Endothelial cell of umbilical vein (primary cell): Measurements from ENCODE around the gene KCNG2. TPM values are rescaled to one million over a fixed set of nuclear protein-coding genes. Genes with fewer than 3 reads are reported as not detected.

Experiments used
- BruUV-seq: library from RNA; stranded (reverse); fragments of 400-500 nt; replicated peaks from 2 replicates; lab custom pipeline; 2021; lab: Mats Ljungman, UMichigan
- CTCF ChIA-PET: fragments of 300-600, 350-600 bp; sonication (Branson Sonifier 250); formaldehyde crosslinking; loops from one replicate; lab custom pipeline; 2021; ENCODE audit warnings: antibody characterized with exemption, inconsistent platforms; lab: Charles Lee
- POLR2A ChIA-PET: fragments of 300-600, 350-600 bp; sonication (Branson Sonifier 250); formaldehyde crosslinking; loops from one replicate; lab custom pipeline; 2021; ENCODE audit warnings: antibody characterized with exemption, inconsistent platforms; lab: Charles Lee
- DNase-seq: peaks from one replicate; pipeline ENCODE4 v3.0.0-alpha.2; 2011; ENCODE audit warnings: low read depth, low spot score
- FAIRE-seq: peaks from 2 replicates; lab custom pipeline; 2011; peaks lifted over from hg19 to GRCh38; lab: Jason Lieb, UNC
- H2AFZ ChIP-seq: 2 replicates; pipeline ENCODE4 v1.6.0; 2012; ENCODE audit warnings: low read depth, low read length, control low read depth, inconsistent platforms
- H3K27ac ChIP-seq: 2 replicates; pipeline ENCODE4 v1.5.1; 2011; ENCODE audit warnings: low read depth, mild to moderate bottlenecking, control low read depth, low read length, moderate library complexity; ENCODE audit not compliant: insufficient read depth
- H3K27me3 ChIP-seq, 2 experiments: 2 replicates each; pipeline versions ENCODE4 v1.6.0 to v1.6.1; 2011; ENCODE audit warnings: low read length in 2 of 2, mixed read lengths in 1 of 2; ENCODE audit not compliant: control insufficient read depth in 2 of 2, insufficient read depth in 2 of 2
- H3K36me3 ChIP-seq, 2 experiments: 2 replicates in 1 of 2; 3 replicates in 1 of 2; pipeline ENCODE4 v1.5.1; 2011; ENCODE audit warnings: low read length in 2 of 2, mild to moderate bottlenecking in 1 of 2, moderate library complexity in 1 of 2; ENCODE audit not compliant: control insufficient read depth in 2 of 2, insufficient read depth in 2 of 2; ENCODE audit errors: extremely low read depth in 1 of 2
- H3K4me1 ChIP-seq: 3 replicates; pipeline ENCODE4 v1.5.1; 2011; ENCODE audit warnings: mild to moderate bottlenecking, low read length; ENCODE audit not compliant: control insufficient read depth, insufficient read depth; ENCODE audit errors: extremely low read depth
- H3K4me2 ChIP-seq: 2 replicates; pipeline ENCODE4 v1.6.1; 2011; ENCODE audit warnings: low read length, control low read depth, mixed read lengths; ENCODE audit not compliant: insufficient read depth
- H3K4me3 ChIP-seq, 3 experiments: fragments of 200-600 bp in 1 of 3; sonication (generic), shearing (Covaris generic) in 1 of 3; replicated peaks in 1 of 3; 2 replicates each; pipeline ENCODE4 v1.5.1; 2011 to 2016; ENCODE audit warnings: control low read depth in 3 of 3, low read length in 3 of 3, mild to moderate bottlenecking in 2 of 3, inconsistent platforms in 1 of 3, low read depth in 1 of 3, moderate library complexity in 1 of 3; ENCODE audit not compliant: insufficient read depth in 1 of 3
- H3K79me2 ChIP-seq: 2 replicates; pipeline ENCODE4 v1.6.0; 2012; ENCODE audit warnings: low read length, inconsistent platforms; ENCODE audit not compliant: control insufficient read depth, insufficient read depth
- H3K9ac ChIP-seq: replicated peaks from 2 replicates; pipeline ENCODE3; 2011; ENCODE audit warnings: low read length, control low read depth; ENCODE audit not compliant: insufficient read depth; ENCODE audit errors: extremely low read depth
- H3K9me1 ChIP-seq: replicated peaks from 3 replicates; pipeline ENCODE4 v1.6.0; 2011; ENCODE audit warnings: mild to moderate bottlenecking, low read length; ENCODE audit not compliant: control insufficient read depth, insufficient read depth; ENCODE audit errors: extremely low read depth
- H3K9me3 ChIP-seq: replicated peaks from 2 replicates; pipeline ENCODE4 v1.5.1; 2012; ENCODE audit warnings: low read length, inconsistent platforms; ENCODE audit not compliant: control insufficient read depth, insufficient read depth
- H4K20me1 ChIP-seq: replicated peaks from 2 replicates; pipeline ENCODE3; 2011; ENCODE audit warnings: mild to moderate bottlenecking, low read length; ENCODE audit not compliant: control insufficient read depth, insufficient read depth; ENCODE audit errors: extremely low read depth
- EZH2 ChIP-seq: IDR thresholded peaks from 2 replicates; pipeline ENCODE4 v1.6.1; 2012; ENCODE audit warnings: borderline replicate concordance, low read depth, mild to moderate bottlenecking, moderate library complexity, low read length, inconsistent platforms; ENCODE audit not compliant: severe bottlenecking
- FOS ChIP-seq: IDR thresholded peaks from 2 replicates; pipeline ENCODE4 v1.6.1; 2011; ENCODE audit warnings: mild to moderate bottlenecking, low read length, moderate library complexity, borderline replicate concordance; ENCODE audit not compliant: insufficient read depth
- GATA2 ChIP-seq: IDR thresholded peaks from 2 replicates; pipeline ENCODE4 v1.7.0; 2011; ENCODE audit warnings: low read depth, mild to moderate bottlenecking, moderate library complexity, mixed read lengths, low read length; ENCODE audit not compliant: insufficient read length, insufficient read depth
- MYC ChIP-seq: IDR thresholded peaks from one replicate; pipeline ENCODE4 v1.6.1; 2011; ENCODE audit warnings: mild to moderate bottlenecking, low read depth, low read length
- POLR2A ChIP-seq: IDR thresholded peaks from 2 replicates; pipeline ENCODE4 v1.6.1; 2012; ENCODE audit warnings: low read depth, mild to moderate bottlenecking, control low read depth, low read length
- POLR2AphosphoS5 ChIP-seq: IDR thresholded peaks from 2 replicates; pipeline ENCODE4 v1.6.1; 2012; ENCODE audit warnings: low read depth, mild to moderate bottlenecking, control low read depth, low read length, moderate library complexity; ENCODE audit not compliant: insufficient read depth
- dilution Hi-C: fragments of 300-500 bp; cut with MboI; formaldehyde crosslinking; loops from one replicate; pipeline ENCODE4 v1.15.0; 2019; ENCODE audit warnings: low sequenced_read_pairs; ENCODE audit not compliant: extremely low pct_ligation_motif_present
- intact Hi-C: fragments of 100-400 bp; cut with micrococcal nuclease; formaldehyde crosslinking; loops from one replicate; pipeline ENCODE4 v1.10.0; 2022
- polyA plus RNA-seq, 4 experiments: library from polyadenylated mRNA; depleted of rRNA in 3 of 4; stranded (reverse) in 3 of 4; unstranded in 1 of 4; fragments of >200 nt; gene quantifications; 2 replicates each; pipeline versions ENCODE4 v1.2.1 to v1.2.3, GENCODE V29; 2011 to 2012; ENCODE audit warnings: missing spikeins in 1 of 4
- total RNA-seq: library from RNA; stranded (reverse); gene quantifications from 2 replicates; pipeline ENCODE4 v1.2.3, GENCODE V29; 2021
- TF ChIP-seq, protein P1 (sequence below): IDR thresholded peaks from 2 replicates; pipeline ENCODE4 v1.6.1; 2011; ENCODE audit not compliant: insufficient read depth, insufficient read length
- TF ChIP-seq, protein P2 (sequence below), 2 donors: IDR thresholded peaks; 1 replicate in 1 of 2; 2 replicates in 1 of 2; pipeline ENCODE4 v1.5.1; 2011; ENCODE audit warnings: low read length in 2 of 2, mild to moderate bottlenecking in 2 of 2, moderate library complexity in 2 of 2, control low read depth in 1 of 2, inconsistent platforms in 1 of 2, low read depth in 1 of 2; ENCODE audit not compliant: insufficient read depth in 1 of 2; ENCODE audit errors: extremely low read depth in 1 of 2

KCNG2 gene
- total and polyA plus RNA-seq, 2 donors (not counting 3 experiments of a cell fraction or from before 2014, with no cell fraction given): not detected

DNA sequence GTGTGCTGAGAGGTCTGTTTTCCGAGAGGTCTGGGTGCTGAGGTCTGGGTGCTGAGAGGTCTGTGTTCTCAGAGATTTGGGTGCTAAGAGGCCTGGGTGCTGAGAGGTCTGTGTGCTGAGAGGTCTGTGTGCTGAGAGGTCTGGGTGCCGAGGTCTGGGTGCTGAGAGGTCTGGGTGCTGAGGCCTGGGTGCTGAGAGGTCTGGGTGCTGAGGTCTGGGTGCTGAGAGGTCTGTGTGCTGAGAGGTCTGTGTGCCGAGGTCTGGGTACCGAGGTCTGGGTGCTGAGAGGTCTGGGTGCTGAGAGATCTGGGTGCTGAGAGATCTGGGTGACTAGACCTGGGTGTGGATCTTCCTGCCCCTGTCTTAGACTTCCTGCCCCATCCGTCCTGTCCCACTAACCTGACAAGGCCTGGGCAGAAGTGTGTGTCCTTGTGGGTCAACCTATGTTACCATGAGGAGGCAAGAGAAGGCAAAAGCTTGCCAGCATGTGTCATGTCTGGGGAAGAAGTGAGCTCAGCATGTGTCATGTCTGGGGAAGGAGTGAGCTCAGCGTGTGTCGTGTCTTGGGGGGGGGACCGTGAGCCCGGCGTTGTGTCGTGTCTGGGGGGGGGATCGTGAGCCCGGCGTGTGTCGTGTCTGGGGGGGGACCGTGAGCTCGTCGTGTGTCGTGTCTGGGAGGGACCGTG lies 69.3 kb downstream of the KCNG2 start:
- FAIRE-seq (no peak), DNase-seq (no peak)
- Histone ChIP-seq H3K27me3 (no peaks in the 10 kb centered on the region), H3K9me1 (no peaks in the 10 kb centered on the region), H3K4me3 (no peak overlapping the region), H4K20me1 (no peaks in the 10 kb centered on the region), H3K9ac (no peak overlapping the region), H3K4me1 (no peaks in the 10 kb centered on the region), H2AFZ (no peak overlapping the region), H3K27ac (no peak overlapping the region), H3K79me2 (no peaks in the 10 kb centered on the region), H3K9me3 (no peaks in the 10 kb centered on the region), H3K4me2 (no peak overlapping the region), H3K36me3 (no peaks in the 10 kb centered on the region)
- CTCF ChIA-PET: no interaction called here
- no TSS peak for BruUV-seq
- POLR2A ChIA-PET: no interaction called here
- TF ChIP-seq FOS: no peak
- TF ChIP-seq, protein P1, sequence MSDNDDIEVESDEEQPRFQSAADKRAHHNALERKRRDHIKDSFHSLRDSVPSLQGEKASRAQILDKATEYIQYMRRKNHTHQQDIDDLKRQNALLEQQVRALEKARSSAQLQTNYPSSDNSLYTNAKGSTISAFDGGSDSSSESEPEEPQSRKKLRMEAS: no peak
- TF ChIP-seq MYC: no peak
- dilution Hi-C loops: no loop called here
- intact Hi-C loops: no loop called here

DNA sequence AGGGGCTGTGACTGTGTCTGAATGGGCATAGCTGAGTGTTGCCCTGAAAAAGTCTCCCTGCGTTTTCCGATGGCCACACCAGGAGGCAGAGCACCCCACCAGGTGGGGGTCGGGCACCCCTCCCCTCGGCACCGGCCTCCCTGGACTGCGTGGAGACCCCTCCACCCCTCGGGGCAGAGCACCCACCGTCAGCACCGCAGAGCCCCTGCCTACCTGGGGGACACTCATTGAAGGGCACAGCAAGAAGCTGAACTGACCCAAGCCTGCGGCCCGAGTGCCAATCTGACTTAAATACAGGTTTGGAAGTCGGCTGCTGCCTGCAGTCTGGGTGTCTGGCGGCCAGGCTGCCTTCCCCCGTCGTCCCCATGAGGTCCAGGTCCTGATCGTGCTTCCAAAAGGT lies 69.9 kb downstream of the KCNG2 start:
- POLR2A ChIA-PET: no interaction called here
- DNase-seq (no peak), FAIRE-seq (no peak)
- Histone ChIP-seq H3K27ac (no peak overlapping the region), H2AFZ (no peak overlapping the region), H3K9me1 (no peaks in the 10 kb centered on the region), H3K4me2 (no peak overlapping the region), H3K79me2 (no peaks in the 10 kb centered on the region), H3K9me3 (no peaks in the 10 kb centered on the region), H3K27me3 (no peaks in the 10 kb centered on the region), H3K4me3 (no peak overlapping the region), H3K36me3 (no peaks in the 10 kb centered on the region), H4K20me1 (no peaks in the 10 kb centered on the region), H3K4me1 (no peaks in the 10 kb centered on the region), H3K9ac (no peak overlapping the region)
- dilution Hi-C loops (no loop called here), intact Hi-C loops (no loop called here)
- CTCF ChIA-PET: no interaction called here
- BruUV-seq: no TSS peak
- TF ChIP-seq, protein P2, sequence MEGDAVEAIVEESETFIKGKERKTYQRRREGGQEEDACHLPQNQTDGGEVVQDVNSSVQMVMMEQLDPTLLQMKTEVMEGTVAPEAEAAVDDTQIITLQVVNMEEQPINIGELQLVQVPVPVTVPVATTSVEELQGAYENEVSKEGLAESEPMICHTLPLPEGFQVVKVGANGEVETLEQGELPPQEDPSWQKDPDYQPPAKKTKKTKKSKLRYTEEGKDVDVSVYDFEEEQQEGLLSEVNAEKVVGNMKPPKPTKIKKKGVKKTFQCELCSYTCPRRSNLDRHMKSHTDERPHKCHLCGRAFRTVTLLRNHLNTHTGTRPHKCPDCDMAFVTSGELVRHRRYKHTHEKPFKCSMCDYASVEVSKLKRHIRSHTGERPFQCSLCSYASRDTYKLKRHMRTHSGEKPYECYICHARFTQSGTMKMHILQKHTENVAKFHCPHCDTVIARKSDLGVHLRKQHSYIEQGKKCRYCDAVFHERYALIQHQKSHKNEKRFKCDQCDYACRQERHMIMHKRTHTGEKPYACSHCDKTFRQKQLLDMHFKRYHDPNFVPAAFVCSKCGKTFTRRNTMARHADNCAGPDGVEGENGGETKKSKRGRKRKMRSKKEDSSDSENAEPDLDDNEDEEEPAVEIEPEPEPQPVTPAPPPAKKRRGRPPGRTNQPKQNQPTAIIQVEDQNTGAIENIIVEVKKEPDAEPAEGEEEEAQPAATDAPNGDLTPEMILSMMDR (IDR thresholded peaks at IDR 0.05; ENCODE audit: extremely low read depth in 1 of 2, insufficient read depth in 1 of 2, low read depth in 1 of 2, low read length in 2 of 2): no peak
- TF ChIP-seq POLR2A: no peak
- TF ChIP-seq MYC: no peak
- TF ChIP-seq GATA2: no peak
- no peak for TF ChIP-seq FOS
- TF ChIP-seq POLR2AphosphoS5: no peak
- no peak for TF ChIP-seq EZH2
